Tibial nerve (tissue), 4 donors: ENCODE measurements around the gene TNFRSF21. TPM values are rescaled to one million over a fixed set of nuclear protein-coding genes. Genes with fewer than 3 reads are reported as not detected.

Source experiments
- DNase-seq, 2 donors: peaks; one replicate each; pipeline ENCODE4 v3.0.0-alpha.2; 2019; ENCODE audit warnings: low spot score in 2 of 2
- H3K27ac ChIP-seq, 4 donors: fragments of 200-600 bp; sonication (generic) in 3 of 4; one replicate each; pipeline ENCODE4 v1.5.1; 2017 to 2019; ENCODE audit warnings: mild to moderate bottlenecking in 1 of 4
- H3K27me3 ChIP-seq, 2 donors: fragments of 200-600 bp; sonication (generic) in 1 of 2; one replicate each; pipeline versions ENCODE4 v1.5.1 to v1.6.0; 2017 to 2019
- H3K36me3 ChIP-seq, 3 donors: fragments of 200-600 bp; sonication (generic); one replicate each; pipeline ENCODE4 v1.5.1; 2018 to 2019
- H3K4me1 ChIP-seq, 4 donors: fragments of 200-600 bp; sonication (generic) in 3 of 4; one replicate each; pipeline ENCODE4 v1.5.1; 2017 to 2019
- H3K4me3 ChIP-seq, 4 donors: fragments of 200-600 bp; sonication (generic) in 3 of 4; one replicate each; pipeline ENCODE4 v1.5.1; 2017 to 2019; ENCODE audit warnings: mild to moderate bottlenecking in 1 of 4, moderate library complexity in 1 of 4
- H3K9me3 ChIP-seq, 4 donors: fragments of 200-600 bp; sonication (generic) in 3 of 4; one replicate each; pipeline ENCODE4 v1.5.1; 2017 to 2019
- CTCF ChIP-seq, 5 experiments: fragments of 200-600 bp in 3 of 5; fragments of 450-650 bp in 2 of 5; sonication (generic) in 3 of 5; IDR thresholded peaks; one replicate each; pipeline ENCODE4 v1.5.1; 2016 to 2019; ENCODE audit warnings: antibody characterized with exemption in 5 of 5, mild to moderate bottlenecking in 3 of 5, moderate library complexity in 2 of 5
- EP300 ChIP-seq, 2 donors: sonication (generic); formaldehyde crosslinking; IDR thresholded peaks; one replicate each; pipeline ENCODE4 v1.6.1; 2017; ENCODE audit warnings: antibody characterized with exemption in 2 of 2, mild to moderate bottlenecking in 1 of 2
- POLR2A ChIP-seq, 2 donors: fragments of 450-650 bp; IDR thresholded peaks; one replicate each; pipeline ENCODE4 v1.6.1; 2017; ENCODE audit warnings: antibody characterized with exemption in 2 of 2, mild to moderate bottlenecking in 2 of 2, moderate library complexity in 2 of 2
- WGBS, 2 donors: methylation state at CpG; one replicate each; pipeline ENCODE4 v1.1.5; 2018; 5-methylcytosine and 5-hydroxymethylcytosine counted together
- total RNA-seq, 4 donors: library from RNA; depleted of rRNA; stranded (reverse); fragments of >200 nt; gene quantifications; one replicate each; pipeline ENCODE4 v1.1.0, GENCODE V29; 2016

TNFRSF21 gene
- total RNA-seq, 4 donors from 2014 or later = 5.7 to 8.0 (median 7.6) TPM

- Histone ChIP-seq H3K27ac (no peak overlapping the region), H3K9me3 (no peaks in the 10 kb centered on the region), H3K4me1 (no peaks in the 10 kb centered on the region), H3K4me3 (no peak overlapping the region), H3K27me3 (no peaks in the 10 kb centered on the region), H3K36me3 (no peaks in the 10 kb centered on the region)
- 74 to 84% methylated on average over 4 of the region's 4 CpGs for WGBS, 2 donors
- TF ChIP-seq POLR2A (IDR thresholded peaks at IDR 0.05) (no peak), EP300 (IDR thresholded peaks at IDR 0.05) (no peak), CTCF (IDR thresholded peaks at IDR 0.05) (no peak)
- no peak for DNase-seq
These were observed 9.7 kb downstream of the TNFRSF21 start for GRCh38 chr6:47299965-47300364.

GRCh38 chr6:47298475-47298874 lies 11.2 kb downstream of the TNFRSF21 start:
- Histone ChIP-seq H3K9me3 (no peaks in the 10 kb centered on the region), H3K4me3 (no peak overlapping the region), H3K4me1 (no peaks in the 10 kb centered on the region), H3K36me3 (no peaks in the 10 kb centered on the region), H3K27me3 (no peaks in the 10 kb centered on the region), H3K27ac (no peak overlapping the region)
- no peak for DNase-seq
- TF ChIP-seq CTCF (IDR thresholded peaks at IDR 0.05) (no peak), POLR2A (IDR thresholded peaks at IDR 0.05) (no peak), EP300 (IDR thresholded peaks at IDR 0.05) (no peak)

- Histone ChIP-seq H3K4me3 (no peak overlapping the region), H3K27ac (no peak overlapping the region), H3K36me3 (no peaks in the 10 kb centered on the region), H3K27me3 (no peaks in the 10 kb centered on the region), H3K9me3 (no peaks in the 10 kb centered on the region), H3K4me1 (no peaks in the 10 kb centered on the region)
- no peak for TF ChIP-seq CTCF (IDR thresholded peaks at IDR 0.05)
- no peak for TF ChIP-seq POLR2A (IDR thresholded peaks at IDR 0.05)
- no peak for TF ChIP-seq EP300 (IDR thresholded peaks at IDR 0.05)
- WGBS, 2 donors = 69 to 70% methylated on average over 4 of the region's 4 CpGs
- no peak for DNase-seq
These were observed 14.7 kb downstream of the TNFRSF21 start for GRCh38 chr6:47294990-47295389.

- no peak for DNase-seq
- no peak overlapping the region for H3K4me3 ChIP-seq
- H3K9me3 ChIP-seq = no peaks in the 10 kb centered on the region
- H3K4me1 ChIP-seq = no peaks in the 10 kb centered on the region
- H3K27ac ChIP-seq = no peak overlapping the region
- 58 to 65% methylated on average over 2 of the region's 2 CpGs for WGBS, 2 donors
- TF ChIP-seq POLR2A (IDR thresholded peaks at IDR 0.05) (no peak), EP300 (IDR thresholded peaks at IDR 0.05) (no peak), CTCF (IDR thresholded peaks at IDR 0.05) (no peak)
- H3K36me3 ChIP-seq = no peaks in the 10 kb centered on the region
- H3K27me3 ChIP-seq = no peaks in the 10 kb centered on the region
These were observed 16.8 kb downstream of the TNFRSF21 start for GRCh38 chr6:47292944-47293343.

GRCh38 chr6:47292027-47292426 lies 17.7 kb downstream of the TNFRSF21 start:
- no peak overlapping the region for H3K27ac ChIP-seq
- 94 to 96% methylated on average over 4 of the region's 4 CpGs for WGBS, 2 donors
- no peak overlapping the region for H3K4me3 ChIP-seq
- H3K27me3 ChIP-seq = no peaks in the 10 kb centered on the region
- no peak for DNase-seq
- no peaks in the 10 kb centered on the region for H3K9me3 ChIP-seq
- no peaks in the 10 kb centered on the region for H3K36me3 ChIP-seq
- H3K4me1 ChIP-seq = no peaks in the 10 kb centered on the region
- no peak for TF ChIP-seq CTCF (IDR thresholded peaks at IDR 0.05)
- TF ChIP-seq POLR2A (IDR thresholded peaks at IDR 0.05) = no peak
- no peak for TF ChIP-seq EP300 (IDR thresholded peaks at IDR 0.05)
